ENCODE measurements around the gene CDC42BPA. TPM values are rescaled to one million over a fixed set of nuclear protein-coding genes. Genes with fewer than 3 reads are reported as not detected.

CDC42BPA gene
- total and polyA plus RNA-seq, 2 donors (not counting 3 experiments of a cell fraction or from before 2014, with no cell fraction given): 26.1 to 92.6 TPM

- H3K79me2 ChIP-seq (ENCODE audit: control insufficient read depth, insufficient read depth, low read length): peaks cover 56% of the 10 kb centered on the region
- ChIA-PET CTCF (interaction anchor here (1.0 to 1.5 kb wide), 2 partner anchors 15 to 16 kb away, joined by 4 to 7 read pairs; no protein-coding TSS in a partner anchor), POLR2A (no interaction called here)
- no peaks in the 10 kb centered on the region for H3K36me3 ChIP-seq (ENCODE audit: control insufficient read depth in 2 of 2, extremely low read depth in 1 of 2, insufficient read depth in 2 of 2, low read length in 2 of 2)
- no peak overlapping the region for H2AFZ ChIP-seq (ENCODE audit: low read depth, low read length)
- intact Hi-C loops (cut with micrococcal nuclease): no loop called here
- no peak for TF ChIP-seq MYC (IDR thresholded peaks at IDR 0.05; ENCODE audit: low read depth, low read length)
- no peak for TF ChIP-seq POLR2AphosphoS5 (IDR thresholded peaks at IDR 0.05; ENCODE audit: insufficient read depth, low read depth, low read length)
- TF ChIP-seq MAX (IDR thresholded peaks at IDR 0.05; ENCODE audit: insufficient read depth, insufficient read length): no peak
- TF ChIP-seq JUN (IDR thresholded peaks at IDR 0.05; ENCODE audit: borderline replicate concordance, insufficient read depth, insufficient read length, low read depth): no peak
- no peak for TF ChIP-seq POLR2A (IDR thresholded peaks at IDR 0.05; ENCODE audit: low read depth, low read length)
- no peak for TF ChIP-seq EZH2 (IDR thresholded peaks at IDR 0.05; ENCODE audit: borderline replicate concordance, low read depth, low read length, severe bottlenecking)
- no peak for TF ChIP-seq FOS (IDR thresholded peaks at IDR 0.05; ENCODE audit: borderline replicate concordance, insufficient read depth, low read length)
- no peaks in the 10 kb centered on the region for H3K27me3 ChIP-seq (ENCODE audit: control insufficient read depth in 2 of 2, insufficient read depth in 2 of 2, low read length in 2 of 2)
- dilution Hi-C loops (cut with MboI; ENCODE audit: extremely low pct_ligation_motif_present, low sequenced_read_pairs): no loop called here
- DNase-seq (ENCODE audit: low read depth, low spot score): no peak
- H3K9me3 ChIP-seq (replicated peaks; ENCODE audit: control insufficient read depth, insufficient read depth, low read length): no peaks in the 10 kb centered on the region
- no TSS peak for BruUV-seq (replicated peaks)
- H3K27ac ChIP-seq (ENCODE audit: insufficient read depth, low read depth, low read length): no peak overlapping the region
- no peak overlapping the region for H3K9ac ChIP-seq (replicated peaks; ENCODE audit: extremely low read depth, insufficient read depth, low read length)
- peaks cover 15% of the 10 kb centered on the region for H4K20me1 ChIP-seq (replicated peaks; ENCODE audit: control insufficient read depth, extremely low read depth, insufficient read depth, low read length)
- H3K4me3 ChIP-seq (replicated peaks in 1 of 3; ENCODE audit: insufficient read depth in 1 of 3, low read depth in 1 of 3, low read length in 3 of 3): no peak overlapping the region
- no peaks in the 10 kb centered on the region for H3K9me1 ChIP-seq (replicated peaks; ENCODE audit: control insufficient read depth, extremely low read depth, insufficient read depth, low read length)
- no peak overlapping the region for H3K4me2 ChIP-seq (ENCODE audit: insufficient read depth, low read length)
- FAIRE-seq: no peak
- no peaks in the 10 kb centered on the region for H3K4me1 ChIP-seq (ENCODE audit: control insufficient read depth, extremely low read depth, insufficient read depth, low read length)
Observed at GRCh38 chr1:227170361-227171166, 147.7 kb downstream of the CDC42BPA start.

GRCh38 chr1:227169343-227169742 is 148.9 kb downstream of the CDC42BPA start:
- Histone ChIP-seq H3K9me1 (replicated peaks; ENCODE audit: control insufficient read depth, extremely low read depth, insufficient read depth, low read length) (no peaks in the 10 kb centered on the region), H3K27me3 (ENCODE audit: control insufficient read depth in 2 of 2, insufficient read depth in 2 of 2, low read length in 2 of 2) (no peaks in the 10 kb centered on the region), H3K27ac (ENCODE audit: insufficient read depth, low read depth, low read length) (no peak overlapping the region), H3K9ac (replicated peaks; ENCODE audit: extremely low read depth, insufficient read depth, low read length) (no peak overlapping the region), H4K20me1 (replicated peaks; ENCODE audit: control insufficient read depth, extremely low read depth, insufficient read depth, low read length) (peaks cover 15% of the 10 kb centered on the region), H3K4me1 (ENCODE audit: control insufficient read depth, extremely low read depth, insufficient read depth, low read length) (no peaks in the 10 kb centered on the region), H3K79me2 (ENCODE audit: control insufficient read depth, insufficient read depth, low read length) (peaks cover 63% of the 10 kb centered on the region), H3K4me2 (ENCODE audit: insufficient read depth, low read length) (no peak overlapping the region), H3K9me3 (replicated peaks; ENCODE audit: control insufficient read depth, insufficient read depth, low read length) (no peaks in the 10 kb centered on the region), H3K36me3 (ENCODE audit: control insufficient read depth in 2 of 2, extremely low read depth in 1 of 2, insufficient read depth in 2 of 2, low read length in 2 of 2) (no peaks in the 10 kb centered on the region), H3K4me3 (replicated peaks in 1 of 3; ENCODE audit: insufficient read depth in 1 of 3, low read depth in 1 of 3, low read length in 3 of 3) (no peak overlapping the region), H2AFZ (ENCODE audit: low read depth, low read length) (no peak overlapping the region)
- ChIA-PET POLR2A (no interaction called here), CTCF (interaction anchor here (1.5 kb wide), 1 partner anchor 18 kb away, joined by 4 read pairs; no protein-coding TSS in a partner anchor)
- intact Hi-C loops (cut with micrococcal nuclease) (no loop called here), dilution Hi-C loops (cut with MboI; ENCODE audit: extremely low pct_ligation_motif_present, low sequenced_read_pairs) (no loop called here)
- DNase-seq (ENCODE audit: low read depth, low spot score) (no peak), FAIRE-seq (no peak)
- BruUV-seq (replicated peaks): no TSS peak
- TF ChIP-seq MAX (IDR thresholded peaks at IDR 0.05; ENCODE audit: insufficient read depth, insufficient read length): no peak
- no peak for TF ChIP-seq JUN (IDR thresholded peaks at IDR 0.05; ENCODE audit: borderline replicate concordance, insufficient read depth, insufficient read length, low read depth)
- TF ChIP-seq FOS (IDR thresholded peaks at IDR 0.05; ENCODE audit: borderline replicate concordance, insufficient read depth, low read length): no peak
- no peak for TF ChIP-seq CTCF (IDR thresholded peaks at IDR 0.05; ENCODE audit: extremely low read depth in 1 of 2, insufficient read depth in 1 of 2, low read depth in 1 of 2, low read length in 2 of 2)
- no peak for TF ChIP-seq POLR2AphosphoS5 (IDR thresholded peaks at IDR 0.05; ENCODE audit: insufficient read depth, low read depth, low read length)
- no peak for TF ChIP-seq GATA2 (IDR thresholded peaks at IDR 0.05; ENCODE audit: insufficient read depth, insufficient read length, low read depth, low read length)
- TF ChIP-seq POLR2A (IDR thresholded peaks at IDR 0.05; ENCODE audit: low read depth, low read length): no peak
- TF ChIP-seq MYC (IDR thresholded peaks at IDR 0.05; ENCODE audit: low read depth, low read length): no peak
- TF ChIP-seq EZH2 (IDR thresholded peaks at IDR 0.05; ENCODE audit: borderline replicate concordance, low read depth, low read length, severe bottlenecking): no peak

All from endothelial cell of umbilical vein (primary cell).